ENCODE data around the gene MPC2.
"Not testable (repeated sequence)": the region's sequence is repeated elsewhere in the genome, so short reads cannot be mapped to it uniquely, and the experiment has no call there.

Gene MPC2

GRCh38 chr1:167935216-167936067 is 1.4 kb downstream of the MPC2 start:
- TF ChIP-seq, protein P1, sequence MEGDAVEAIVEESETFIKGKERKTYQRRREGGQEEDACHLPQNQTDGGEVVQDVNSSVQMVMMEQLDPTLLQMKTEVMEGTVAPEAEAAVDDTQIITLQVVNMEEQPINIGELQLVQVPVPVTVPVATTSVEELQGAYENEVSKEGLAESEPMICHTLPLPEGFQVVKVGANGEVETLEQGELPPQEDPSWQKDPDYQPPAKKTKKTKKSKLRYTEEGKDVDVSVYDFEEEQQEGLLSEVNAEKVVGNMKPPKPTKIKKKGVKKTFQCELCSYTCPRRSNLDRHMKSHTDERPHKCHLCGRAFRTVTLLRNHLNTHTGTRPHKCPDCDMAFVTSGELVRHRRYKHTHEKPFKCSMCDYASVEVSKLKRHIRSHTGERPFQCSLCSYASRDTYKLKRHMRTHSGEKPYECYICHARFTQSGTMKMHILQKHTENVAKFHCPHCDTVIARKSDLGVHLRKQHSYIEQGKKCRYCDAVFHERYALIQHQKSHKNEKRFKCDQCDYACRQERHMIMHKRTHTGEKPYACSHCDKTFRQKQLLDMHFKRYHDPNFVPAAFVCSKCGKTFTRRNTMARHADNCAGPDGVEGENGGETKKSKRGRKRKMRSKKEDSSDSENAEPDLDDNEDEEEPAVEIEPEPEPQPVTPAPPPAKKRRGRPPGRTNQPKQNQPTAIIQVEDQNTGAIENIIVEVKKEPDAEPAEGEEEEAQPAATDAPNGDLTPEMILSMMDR (IDR thresholded peaks at IDR 0.05; ENCODE audit: insufficient read depth, missing control alignments): no peak
- FAIRE-seq: no peak
- DNase-seq (ENCODE audit: insufficient read length, low spot score): no peak

GRCh38 chr1:167934426-167935215 is 2.3 kb downstream of the MPC2 start:
- DNase-seq (ENCODE audit: insufficient read length, low spot score) (no peak), FAIRE-seq (peak; percentile 61)
- TF ChIP-seq, protein P1 (IDR thresholded peaks at IDR 0.05; ENCODE audit: insufficient read depth, missing control alignments): no peak

DNA sequence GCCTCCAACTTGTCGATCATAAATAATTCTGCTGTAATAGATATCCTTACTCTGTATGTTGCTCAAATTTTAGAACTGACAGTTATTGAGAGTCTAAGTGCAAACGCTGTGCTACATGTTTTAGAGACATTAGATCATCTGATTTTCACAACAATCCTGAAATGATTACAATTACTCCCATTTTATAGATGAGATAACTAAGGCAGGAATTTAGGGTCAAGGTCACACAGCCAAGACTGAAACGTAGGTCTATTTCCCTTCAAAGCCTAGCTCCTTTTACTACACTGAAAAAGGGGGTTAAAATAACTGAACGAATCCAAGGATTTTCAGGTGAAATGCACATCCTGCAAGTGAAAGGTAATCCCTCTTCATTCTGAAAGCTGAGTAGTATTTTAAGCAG is 3.1 kb downstream of the MPC2 start:
- TF ChIP-seq, protein P1 (IDR thresholded peaks at IDR 0.05; ENCODE audit: insufficient read depth, missing control alignments): no peak
- DNase-seq (ENCODE audit: insufficient read length, low spot score) (no peak), FAIRE-seq (no peak)

DNA sequence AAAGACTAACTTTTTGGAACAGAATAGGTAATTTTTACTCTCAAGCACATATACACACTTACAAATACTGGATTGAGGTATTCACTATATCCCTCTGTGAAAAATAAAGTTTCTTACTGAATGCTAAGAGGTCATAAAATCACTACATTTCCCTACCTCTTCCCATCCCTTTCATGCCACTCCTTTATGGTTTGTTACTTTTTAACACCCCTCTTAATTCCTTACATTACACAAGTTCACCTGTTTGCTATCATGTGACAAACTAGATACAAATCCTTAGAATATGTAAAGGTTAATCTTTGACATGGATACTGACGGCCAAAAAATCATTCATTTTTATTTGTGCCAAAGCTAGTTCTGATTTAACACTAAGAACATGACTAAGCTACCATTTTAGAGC is 7.1 kb downstream of the MPC2 start:
- TF ChIP-seq, protein P1 (IDR thresholded peaks at IDR 0.05; ENCODE audit: insufficient read depth, missing control alignments): no peak
- DNase-seq (ENCODE audit: insufficient read length, low spot score): no peak
- FAIRE-seq: no peak

DNA sequence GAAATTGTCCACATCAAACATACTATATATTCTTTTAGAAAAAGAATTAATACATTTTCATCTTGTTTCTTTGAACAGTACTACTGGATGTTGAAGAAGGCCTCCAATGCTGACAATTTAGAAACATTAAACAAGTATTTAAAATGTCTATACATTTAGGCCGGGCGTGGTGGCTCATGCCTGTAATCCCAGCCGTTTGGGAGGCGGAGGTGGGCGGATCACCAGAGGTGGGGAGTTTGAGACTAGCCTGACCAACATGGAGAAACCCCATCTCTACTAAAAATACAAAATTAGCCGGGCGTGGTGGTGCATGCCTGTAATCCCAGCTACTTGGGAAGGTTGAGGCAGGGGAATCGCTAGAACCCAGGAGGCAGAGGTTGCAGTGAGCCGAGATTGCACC is 8.0 kb downstream of the MPC2 start:
- not testable (repeated sequence) for FAIRE-seq; DNase-seq (ENCODE audit: insufficient read length, low spot score)

DNA sequence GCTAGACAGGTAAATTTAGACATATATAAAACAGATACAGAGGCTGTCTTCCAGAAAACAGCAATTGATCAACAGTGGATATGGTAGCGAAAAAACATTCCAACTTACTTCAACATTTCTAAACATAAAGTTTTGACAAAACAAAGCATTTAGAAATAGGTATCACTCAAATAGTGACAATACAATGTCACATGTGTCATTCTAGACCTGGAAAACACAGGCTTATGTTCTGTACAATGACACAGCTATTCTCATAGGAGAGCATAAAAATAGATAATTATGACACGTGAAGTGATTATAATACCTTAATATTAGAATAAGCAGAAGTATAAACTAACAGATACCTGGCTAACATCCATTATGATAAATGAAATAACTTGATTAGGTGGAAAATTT is 8.4 kb downstream of the MPC2 start:
- FAIRE-seq: no peak

GRCh38 chr1:167927046-167927754 is 9.7 kb downstream of the MPC2 start:
- FAIRE-seq (no peak), DNase-seq (ENCODE audit: insufficient read length, low spot score) (no peak)
- TF ChIP-seq, protein P1 (IDR thresholded peaks at IDR 0.05; ENCODE audit: insufficient read depth, missing control alignments): no peak

More for the DNA sequence above, 8.4 kb downstream of the MPC2 start:
- TF ChIP-seq, protein P1 (IDR thresholded peaks at IDR 0.05; ENCODE audit: insufficient read depth, missing control alignments): no peak
- no peak for DNase-seq (ENCODE audit: insufficient read length, low spot score)
